ENCODE measurements around the gene SLC38A9. TPM values are rescaled to one million over a fixed set of nuclear protein-coding genes. Genes with fewer than 3 reads are reported as not detected.

SLC38A9 gene
- total RNA-seq, 3 donors from 2014 or later: 20.2 to 28.1 (median 20.6) TPM

- TF ChIP-seq CTCF (IDR thresholded peaks at IDR 0.05): no peak
- intact Hi-C loops (cut with DNase I, micrococcal nuclease): loop anchor here in 1 of 2 donors (10.0 kb wide), 1 partner anchor 105 kb away; no protein-coding TSS in a partner anchor
Measured at GRCh38 chr5:55649963-55650362, 62.2 kb downstream of the SLC38A9 start.

GRCh38 chr5:55645304-55645703 lies 66.8 kb downstream of the SLC38A9 start:
- no peak overlapping the region for H3K4me3 ChIP-seq
- no peaks in the 10 kb centered on the region for H3K9me3 ChIP-seq
- DNase-seq (no peak), ATAC-seq (no peak)
- no peaks in the 10 kb centered on the region for H3K36me3 ChIP-seq (ENCODE audit: low read depth)
- no peaks in the 10 kb centered on the region for H3K4me1 ChIP-seq (ENCODE audit: low read depth)
- intact Hi-C loops (cut with DNase I, micrococcal nuclease): loop anchor here in 1 of 2 donors (10.0 kb wide), 1 partner anchor 101 kb away; no protein-coding TSS in a partner anchor
- no peak for TF ChIP-seq CTCF (IDR thresholded peaks at IDR 0.05)

More at GRCh38 chr5:55649963-55650362, 62.2 kb downstream of the SLC38A9 start:
- no peaks in the 10 kb centered on the region for H3K36me3 ChIP-seq (ENCODE audit: low read depth)
- no peaks in the 10 kb centered on the region for H3K4me1 ChIP-seq (ENCODE audit: low read depth)
- H3K4me3 ChIP-seq: no peak overlapping the region
- DNase-seq (no peak), ATAC-seq (no peak)
- no peaks in the 10 kb centered on the region for H3K9me3 ChIP-seq

- no peak for ATAC-seq
- intact Hi-C loops (cut with DNase I, micrococcal nuclease): no loop called here
Measured at GRCh38 chr5:55638455-55638854, 73.7 kb downstream of the SLC38A9 start.

DNA sequence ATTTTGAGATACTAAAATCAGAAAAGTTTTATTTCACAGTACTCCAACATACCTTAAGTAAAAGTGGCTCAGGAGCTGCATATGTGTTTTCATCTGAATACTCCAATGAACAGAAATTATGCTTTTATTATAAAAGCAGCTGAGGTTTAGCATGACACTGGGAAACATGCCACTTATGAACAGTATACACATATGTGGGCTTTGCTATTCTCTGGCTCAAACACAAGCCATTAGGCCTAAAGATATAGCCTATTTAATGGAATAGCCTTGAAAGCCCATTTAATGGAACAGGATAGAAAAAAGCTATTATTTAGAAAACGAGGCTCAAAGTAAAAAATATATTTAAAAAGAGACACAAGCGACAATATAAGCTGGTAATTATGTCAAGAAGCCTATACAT lies 74.1 kb downstream of the SLC38A9 start:
- DNase-seq (no peak), ATAC-seq (no peak)
- Histone ChIP-seq H3K9me3 (no peaks in the 10 kb centered on the region), H3K36me3 (ENCODE audit: low read depth) (no peaks in the 10 kb centered on the region), H3K4me3 (no peak overlapping the region), H3K4me1 (ENCODE audit: low read depth) (peaks cover 11% of the 10 kb centered on the region)
- TF ChIP-seq CTCF (IDR thresholded peaks at IDR 0.05): no peak
- intact Hi-C loops (cut with DNase I, micrococcal nuclease): no loop called here

More at GRCh38 chr5:55638455-55638854, 73.7 kb downstream of the SLC38A9 start:
- no peak for TF ChIP-seq CTCF (IDR thresholded peaks at IDR 0.05)
- DNase-seq: no peak
- Histone ChIP-seq H3K36me3 (ENCODE audit: low read depth) (no peaks in the 10 kb centered on the region), H3K4me3 (no peak overlapping the region), H3K4me1 (ENCODE audit: low read depth) (peaks cover 11% of the 10 kb centered on the region), H3K9me3 (no peaks in the 10 kb centered on the region)

DNA sequence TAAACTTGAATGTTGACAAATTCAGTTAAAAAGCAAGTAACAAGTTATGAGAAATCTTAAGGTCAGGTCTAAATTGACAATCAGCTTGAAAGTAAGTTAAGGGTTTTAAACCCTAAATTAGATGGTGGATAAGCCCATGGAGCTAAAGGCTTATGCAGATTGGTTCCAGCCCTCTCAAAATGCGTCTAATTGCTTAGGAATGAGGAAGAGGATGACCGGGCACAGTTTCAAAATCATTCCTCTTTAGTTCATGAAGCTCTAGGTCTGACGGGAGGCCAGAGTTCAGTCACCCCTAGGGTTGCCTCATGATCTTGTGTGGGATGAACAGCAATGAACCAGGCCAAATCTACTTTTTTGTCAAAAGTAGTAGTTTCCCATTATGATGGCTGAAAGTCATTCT lies 75.4 kb downstream of the SLC38A9 start:
- ATAC-seq: peak; percentile 74
- DNase-seq: peak in 1 of 3 donors; percentile 58
- peaks cover 11% of the 10 kb centered on the region for H3K4me1 ChIP-seq (ENCODE audit: low read depth)
- TF ChIP-seq CTCF (IDR thresholded peaks at IDR 0.05): no peak
- H3K36me3 ChIP-seq (ENCODE audit: low read depth): no peaks in the 10 kb centered on the region
- intact Hi-C loops (cut with DNase I, micrococcal nuclease): no loop called here
- no peak overlapping the region for H3K4me3 ChIP-seq
- no peaks in the 10 kb centered on the region for H3K9me3 ChIP-seq

- TF ChIP-seq CTCF (IDR thresholded peaks at IDR 0.05): no peak
- Histone ChIP-seq H3K4me3 (no peak overlapping the region), H3K36me3 (ENCODE audit: low read depth) (no peaks in the 10 kb centered on the region), H3K4me1 (ENCODE audit: low read depth) (peaks cover 11% of the 10 kb centered on the region), H3K9me3 (no peaks in the 10 kb centered on the region)
- DNase-seq (peak in 1 of 3 donors; percentile 32), ATAC-seq (peak; percentile 67)
- intact Hi-C loops (cut with DNase I, micrococcal nuclease): no loop called here
Measured at GRCh38 chr5:55636177-55636576, 75.9 kb downstream of the SLC38A9 start.
